Nephron (organoid): ENCODE data around the gene RRAS.

Source experiments
- H3K27ac Mint-ChIP-seq, 3 experiments: 2 replicates each; pipeline ENCODE4 v1.8.0; 2020; ENCODE audit warnings: mixed read lengths in 3 of 3, mild to moderate bottlenecking in 2 of 3, moderate library complexity in 1 of 3
- H3K27me3 Mint-ChIP-seq: 2 replicates; pipeline ENCODE4 v1.8.0; 2021; ENCODE audit warnings: low read depth, mild to moderate bottlenecking, moderate library complexity, mixed read lengths
- H3K36me3 Mint-ChIP-seq: 2 replicates; pipeline ENCODE4 v1.8.0; 2020; ENCODE audit warnings: low read depth, mixed read lengths
- H3K4me1 Mint-ChIP-seq: 2 replicates; pipeline ENCODE4 v1.8.0; 2020; ENCODE audit warnings: mixed read lengths
- H3K4me3 Mint-ChIP-seq, 3 experiments: 2 replicates each; pipeline ENCODE4 v1.8.0; 2020; ENCODE audit warnings: mild to moderate bottlenecking in 3 of 3, mixed read lengths in 3 of 3, moderate library complexity in 2 of 3
- H3K9me3 Mint-ChIP-seq: 2 replicates; pipeline ENCODE4 v1.8.0; 2020; ENCODE audit warnings: mixed read lengths
- CTCF ChIP-seq, 3 experiments: fragments of 200-600 bp; sonication (generic); IDR thresholded peaks; one replicate each; pipeline ENCODE4 v1.5.0; 2021; ENCODE audit warnings: antibody characterized with exemption in 3 of 3; ENCODE audit not compliant: unreplicated experiment in 3 of 3

The RRAS gene

GRCh38 chr19:49587227-49587626, 52.7 kb downstream of the RRAS start:
- H3K4me3 Mint-ChIP-seq, result no peak overlapping the region
- no peaks in the 10 kb centered on the region for H3K9me3 Mint-ChIP-seq
- peaks cover 1% of the 10 kb centered on the region for H3K4me1 Mint-ChIP-seq
- TF ChIP-seq CTCF (IDR thresholded peaks at IDR 0.05; ENCODE audit: unreplicated experiment in 3 of 3), result no peak
- H3K36me3 Mint-ChIP-seq, result no peaks in the 10 kb centered on the region
- H3K27ac Mint-ChIP-seq, result no peak overlapping the region
- H3K27me3 Mint-ChIP-seq, result peaks cover 4% of the 10 kb centered on the region
